GM10266 (cell line): ENCODE measurements around the gene PRKCQ.
"Not testable (repeated sequence)": the region's sequence is repeated elsewhere in the genome, so short reads cannot be mapped to it uniquely, and the experiment has no call there.

Source experiments
- DNase-seq: peaks from one replicate; pipeline ENCODE4 v3.0.0; 2012; ENCODE audit errors: extremely low spot score
- TF ChIP-seq, protein P1 (sequence below): IDR thresholded peaks from 2 replicates; pipeline ENCODE4 v1.5.1; 2012; ENCODE audit warnings: mild to moderate bottlenecking, low read depth; ENCODE audit not compliant: control insufficient read depth, insufficient read depth; ENCODE audit errors: missing control alignments

PRKCQ gene

GRCh38 chr10:6445671-6446316 is 134.3 kb downstream of the PRKCQ start:
- TF ChIP-seq, protein P1, sequence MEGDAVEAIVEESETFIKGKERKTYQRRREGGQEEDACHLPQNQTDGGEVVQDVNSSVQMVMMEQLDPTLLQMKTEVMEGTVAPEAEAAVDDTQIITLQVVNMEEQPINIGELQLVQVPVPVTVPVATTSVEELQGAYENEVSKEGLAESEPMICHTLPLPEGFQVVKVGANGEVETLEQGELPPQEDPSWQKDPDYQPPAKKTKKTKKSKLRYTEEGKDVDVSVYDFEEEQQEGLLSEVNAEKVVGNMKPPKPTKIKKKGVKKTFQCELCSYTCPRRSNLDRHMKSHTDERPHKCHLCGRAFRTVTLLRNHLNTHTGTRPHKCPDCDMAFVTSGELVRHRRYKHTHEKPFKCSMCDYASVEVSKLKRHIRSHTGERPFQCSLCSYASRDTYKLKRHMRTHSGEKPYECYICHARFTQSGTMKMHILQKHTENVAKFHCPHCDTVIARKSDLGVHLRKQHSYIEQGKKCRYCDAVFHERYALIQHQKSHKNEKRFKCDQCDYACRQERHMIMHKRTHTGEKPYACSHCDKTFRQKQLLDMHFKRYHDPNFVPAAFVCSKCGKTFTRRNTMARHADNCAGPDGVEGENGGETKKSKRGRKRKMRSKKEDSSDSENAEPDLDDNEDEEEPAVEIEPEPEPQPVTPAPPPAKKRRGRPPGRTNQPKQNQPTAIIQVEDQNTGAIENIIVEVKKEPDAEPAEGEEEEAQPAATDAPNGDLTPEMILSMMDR, result peak; percentile 79
- DNase-seq, result peak; percentile 52

- not testable (repeated sequence) for DNase-seq
Observed at GRCh38 chr10:6439875-6440274, 140.2 kb downstream of the PRKCQ start.

DNA sequence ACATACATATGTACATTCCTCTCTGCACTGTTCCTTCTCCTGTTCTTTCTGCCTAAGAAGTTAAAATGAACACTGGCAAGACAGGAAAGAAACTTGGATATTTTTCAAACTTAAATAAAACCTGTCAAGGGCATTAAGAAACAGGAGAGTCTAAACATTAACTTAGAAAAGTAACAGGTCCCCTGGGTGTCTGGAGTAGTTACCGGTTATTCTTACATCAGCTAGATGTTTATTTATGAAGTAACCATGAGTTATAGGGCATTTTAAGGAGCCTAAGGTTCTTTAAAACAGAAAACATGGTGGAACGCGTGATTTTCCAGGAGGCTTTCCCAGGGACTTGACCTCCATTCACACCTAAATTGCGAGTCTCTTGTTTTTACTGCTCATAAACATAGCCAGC is 148.2 kb downstream of the PRKCQ start:
- DNase-seq, result no peak
- TF ChIP-seq, protein P1, result no peak

- DNase-seq, result no peak
- TF ChIP-seq, protein P1, result no peak
Observed at GRCh38 chr10:6431186-6431585, 148.9 kb downstream of the PRKCQ start.

- TF ChIP-seq, protein P1, result no peak
- DNase-seq, result no peak
Observed at GRCh38 chr10:6430423-6430980, 149.6 kb downstream of the PRKCQ start.

DNA sequence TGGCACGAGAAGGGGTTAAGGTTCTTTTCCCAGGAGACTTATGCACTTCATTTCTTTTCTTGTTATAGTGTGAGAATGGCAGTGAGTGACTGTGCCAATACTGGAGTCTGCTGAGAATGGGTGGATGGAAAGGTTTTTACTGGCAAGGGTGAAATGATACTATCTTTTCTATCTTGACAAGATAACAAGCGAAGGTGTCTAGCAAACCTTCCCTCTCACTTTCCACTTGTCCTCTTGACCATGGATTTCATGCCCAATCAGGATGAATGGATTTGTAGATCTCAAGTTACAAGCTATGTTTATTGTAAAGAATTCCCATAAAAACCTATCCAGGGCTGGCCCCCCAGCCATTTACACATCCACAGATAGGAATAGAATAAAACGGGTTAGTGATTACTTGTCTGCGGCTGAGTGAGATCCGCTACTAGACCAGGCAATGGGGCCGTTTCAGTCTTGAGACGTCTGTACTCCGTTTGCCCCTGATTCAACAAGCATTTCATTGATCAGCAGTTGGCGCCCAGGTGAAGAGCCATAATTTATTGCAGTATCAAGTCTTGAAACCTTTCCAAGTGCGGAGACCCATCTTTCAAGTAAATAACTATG is 152.6 kb downstream of the PRKCQ start:
- TF ChIP-seq, protein P1, result no peak
- no peak for DNase-seq

- DNase-seq, result no peak
- TF ChIP-seq, protein P1, result no peak
Observed at GRCh38 chr10:6426317-6426716, 153.8 kb downstream of the PRKCQ start.
